Retinal pigment epithelial cell (primary cell): ENCODE measurements around the gene ZFAND6.

Experiments
- DNase-seq: peaks from one replicate; pipeline ENCODE4 v3.0.0-alpha.2; 2010; ENCODE audit warnings: low read depth
- H3K4me3 ChIP-seq: 2 replicates; pipeline ENCODE4 v1.5.1; 2011; ENCODE audit warnings: mild to moderate bottlenecking, low read length, control low read depth, moderate library complexity
- TF ChIP-seq, protein P1 (sequence below): conservative IDR thresholded peaks from 2 replicates; pipeline ENCODE4 v1.5.1; 2011; ENCODE audit warnings: low read depth, low read length, control low read depth, inconsistent platforms

Gene ZFAND6

GRCh38 chr15:80183886-80184285, 124.4 kb downstream of the ZFAND6 start:
- DNase-seq = no peak
- no peak overlapping the region for H3K4me3 ChIP-seq
- TF ChIP-seq, protein P1, sequence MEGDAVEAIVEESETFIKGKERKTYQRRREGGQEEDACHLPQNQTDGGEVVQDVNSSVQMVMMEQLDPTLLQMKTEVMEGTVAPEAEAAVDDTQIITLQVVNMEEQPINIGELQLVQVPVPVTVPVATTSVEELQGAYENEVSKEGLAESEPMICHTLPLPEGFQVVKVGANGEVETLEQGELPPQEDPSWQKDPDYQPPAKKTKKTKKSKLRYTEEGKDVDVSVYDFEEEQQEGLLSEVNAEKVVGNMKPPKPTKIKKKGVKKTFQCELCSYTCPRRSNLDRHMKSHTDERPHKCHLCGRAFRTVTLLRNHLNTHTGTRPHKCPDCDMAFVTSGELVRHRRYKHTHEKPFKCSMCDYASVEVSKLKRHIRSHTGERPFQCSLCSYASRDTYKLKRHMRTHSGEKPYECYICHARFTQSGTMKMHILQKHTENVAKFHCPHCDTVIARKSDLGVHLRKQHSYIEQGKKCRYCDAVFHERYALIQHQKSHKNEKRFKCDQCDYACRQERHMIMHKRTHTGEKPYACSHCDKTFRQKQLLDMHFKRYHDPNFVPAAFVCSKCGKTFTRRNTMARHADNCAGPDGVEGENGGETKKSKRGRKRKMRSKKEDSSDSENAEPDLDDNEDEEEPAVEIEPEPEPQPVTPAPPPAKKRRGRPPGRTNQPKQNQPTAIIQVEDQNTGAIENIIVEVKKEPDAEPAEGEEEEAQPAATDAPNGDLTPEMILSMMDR = peak; percentile 22

DNA sequence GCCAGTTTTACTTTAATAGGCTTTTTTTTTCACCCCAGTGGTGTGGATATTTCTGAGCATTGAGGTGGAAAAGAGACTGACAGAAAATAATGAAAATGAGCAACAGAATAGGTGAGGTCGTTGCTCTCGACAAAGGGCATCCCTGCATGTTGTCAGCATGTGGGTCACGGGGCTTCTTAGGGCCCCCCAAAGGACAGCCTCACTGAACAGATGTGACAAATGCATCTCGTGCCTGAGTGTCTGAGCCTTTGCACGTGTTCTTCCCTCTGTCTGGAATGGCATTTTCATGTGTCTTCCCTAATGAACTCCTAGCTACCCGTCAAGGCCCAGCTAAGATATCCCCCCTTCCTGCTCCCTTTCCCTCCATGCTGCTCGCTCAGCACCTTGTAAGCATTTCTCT, 125.1 kb downstream of the ZFAND6 start:
- no peak for DNase-seq
- no peak overlapping the region for H3K4me3 ChIP-seq
- TF ChIP-seq, protein P1 = no peak

DNA sequence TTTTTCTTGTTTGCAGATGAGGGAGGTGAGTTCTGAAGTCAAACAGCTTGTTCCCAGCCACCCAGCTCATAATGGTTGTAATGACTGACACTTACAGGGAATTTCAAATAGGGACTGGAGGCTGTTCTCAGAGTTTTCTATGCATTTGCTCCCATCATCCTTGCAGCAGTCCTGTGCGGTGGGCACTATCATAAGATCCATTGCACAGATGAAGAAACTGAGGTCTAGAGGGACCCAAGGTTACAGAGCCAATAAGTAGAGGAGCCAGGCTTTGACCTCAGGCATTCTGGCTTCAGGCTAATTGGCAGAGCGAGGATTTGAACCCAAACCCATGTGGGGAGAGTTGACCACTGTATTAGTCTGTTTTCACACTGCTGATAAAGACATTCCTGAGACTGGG, 125.7 kb downstream of the ZFAND6 start:
- TF ChIP-seq, protein P1 = no peak
- no peak for DNase-seq
- no peak overlapping the region for H3K4me3 ChIP-seq

DNA sequence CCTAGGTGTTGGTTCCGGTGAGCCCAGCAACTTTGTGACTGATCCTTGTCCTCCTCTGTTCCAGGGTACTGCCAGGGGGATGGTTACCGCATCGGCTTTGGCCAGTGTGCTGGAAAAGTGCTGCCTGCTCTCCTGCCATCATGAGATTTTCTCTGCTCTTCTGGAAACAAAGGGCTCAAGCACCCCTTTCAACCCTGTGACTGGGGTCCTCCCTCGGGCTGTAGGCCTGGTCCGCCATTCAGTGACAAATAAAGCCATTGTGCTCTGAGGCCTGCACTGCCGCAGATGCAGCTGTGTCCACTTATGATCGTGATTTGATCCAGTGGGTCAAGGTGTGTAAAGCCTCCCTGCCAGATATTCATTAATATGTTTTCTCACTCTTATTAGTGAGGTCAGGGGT, 126.6 kb downstream of the ZFAND6 start:
- no peak overlapping the region for H3K4me3 ChIP-seq
- DNase-seq = no peak
- TF ChIP-seq, protein P1 = no peak

DNA sequence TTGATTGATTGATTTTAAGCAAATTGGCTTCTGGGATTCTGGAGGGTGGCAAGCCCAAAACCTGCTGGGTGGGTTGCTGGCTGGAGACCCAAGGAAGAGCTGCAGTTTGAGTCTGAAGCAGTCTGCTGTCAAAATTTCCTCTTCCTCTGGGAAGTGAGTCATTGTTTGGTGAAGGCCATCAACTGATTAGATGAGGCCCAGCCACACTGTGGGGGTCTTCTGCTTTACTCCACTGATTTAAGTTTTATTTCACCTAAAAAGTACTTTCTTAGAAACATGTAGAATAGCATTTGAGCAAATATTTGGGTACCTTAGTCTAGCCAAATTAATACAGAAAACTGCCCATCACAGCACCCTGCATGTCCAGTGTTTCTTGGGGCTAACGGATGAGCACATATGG, 127.1 kb downstream of the ZFAND6 start:
- no peak for DNase-seq
- no peak overlapping the region for H3K4me3 ChIP-seq
- TF ChIP-seq, protein P1 = no peak
